Measurements from ENCODE around the gene MOGAT3.

Gene MOGAT3

DNA sequence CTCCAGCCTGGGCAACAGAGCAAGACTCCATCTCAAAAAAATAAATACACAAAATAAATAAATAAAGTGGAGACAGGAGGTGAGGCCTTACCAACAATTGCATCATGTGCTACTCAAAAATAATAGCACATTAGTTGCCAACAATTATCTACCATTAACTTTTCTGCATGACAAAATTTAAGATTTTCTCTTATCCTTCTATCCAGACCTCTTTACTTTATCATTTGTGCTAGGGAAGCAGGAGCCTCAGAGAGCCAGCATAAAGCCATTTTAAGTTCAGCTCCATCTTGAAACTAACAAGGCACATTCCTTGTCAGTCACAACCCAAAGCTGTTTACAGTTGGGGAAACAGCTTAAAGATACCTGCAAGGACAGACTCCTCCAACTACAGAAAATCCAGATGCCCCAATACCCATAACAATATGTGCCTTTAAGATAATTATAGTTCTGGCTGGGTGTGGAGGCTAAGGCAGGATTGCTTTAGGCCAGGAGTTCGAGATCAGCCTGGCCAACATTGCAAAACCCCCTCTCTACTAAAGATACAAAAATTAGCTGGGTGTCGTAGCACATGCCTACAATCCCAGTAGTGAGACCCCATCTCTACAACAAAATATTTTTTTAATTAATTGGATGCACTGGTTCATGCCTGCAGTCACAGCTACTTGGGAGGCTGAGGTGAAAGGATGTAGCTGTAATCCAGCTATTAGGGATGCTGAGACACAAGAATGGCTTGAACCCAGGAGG lies 48.8 kb downstream of the MOGAT3 start:
- Histone ChIP-seq H3K27me3 (ENCODE audit: control insufficient read depth in 1 of 2, insufficient read depth in 2 of 2, low read length in 2 of 2) (no peaks in the 10 kb centered on the region), H3K4me1 (ENCODE audit: control insufficient read depth in 1 of 2, insufficient read depth in 2 of 2, low read length in 2 of 2) (peaks cover 12% of the 10 kb centered on the region in 2 donors), H3K9me3 (ENCODE audit: control insufficient read depth in 1 of 2, low read length in 2 of 2) (no peaks in the 10 kb centered on the region), H3K36me3 (ENCODE audit: control insufficient read depth in 1 of 2, insufficient read depth in 2 of 2, low read length in 2 of 2) (peaks cover under 1 to 3% of the 10 kb centered on the region in 2 donors), H3K27ac (ENCODE audit: low read depth, low read length) (no peak overlapping the region), H3K9ac (ENCODE audit: low read depth in 1 of 2, low read length in 2 of 2) (no peak overlapping the region), H3K4me3 (ENCODE audit: low read depth in 1 of 2, low read length in 2 of 2) (no peak overlapping the region)
